HEK293 (cell line): ENCODE data around the gene DNAJB4.

Experiments
- CTCF ChIA-PET: fragments of 350-600 bp; formaldehyde crosslinking; extraction: SDS; loops from one replicate; lab custom pipeline; 2021; ENCODE audit warnings: antibody characterized with exemption; lab: Yijun Ruan, JAX
- POLR2A ChIA-PET: fragments of 300-600 bp; formaldehyde crosslinking; extraction: SDS; loops from one replicate; lab custom pipeline; 2020; ENCODE audit warnings: antibody characterized with exemption, inconsistent platforms; lab: Yijun Ruan, JAX
- H3K27ac ChIP-seq: fragments of 200-500 bp; sonication (Bioruptor generic); 2 replicates; pipeline ENCODE4 v1.5.1; 2014; ENCODE audit warnings: low read depth, low read length, control low read depth, inconsistent platforms; ENCODE audit errors: extremely low read depth
- H3K36me3 ChIP-seq, 2 experiments: fragments of 200-500 bp in 1 of 2; sonication (Bioruptor generic) in 1 of 2; 1 replicate in 1 of 2; 2 replicates in 1 of 2; pipeline ENCODE4 v1.5.1; 2014 to 2017; ENCODE audit warnings: inconsistent platforms in 2 of 2, low read length in 2 of 2; ENCODE audit not compliant: control insufficient read depth in 2 of 2, insufficient read depth in 1 of 2
- H3K4me1 ChIP-seq: fragments of 200-500 bp; sonication (Bioruptor generic); 2 replicates; pipeline ENCODE4 v1.5.1; 2014; ENCODE audit warnings: mild to moderate bottlenecking, low read length, inconsistent platforms; ENCODE audit not compliant: control insufficient read depth, insufficient read depth
- H3K4me3 ChIP-seq: 2 replicates; pipeline ENCODE4 v1.5.1; 2011; ENCODE audit warnings: low read depth, mild to moderate bottlenecking, control low read depth, low read length, moderate library complexity
- H3K9me3 ChIP-seq: fragments of 200-500 bp; sonication (Bioruptor generic); 2 replicates; pipeline ENCODE4 v1.5.1; 2014; ENCODE audit warnings: low read depth, low read length, inconsistent platforms; ENCODE audit not compliant: control insufficient read depth, insufficient read depth
- BCL11B ChIP-seq: fragments of 450-650 bp; formaldehyde crosslinking; IDR thresholded peaks from 2 replicates; pipeline ENCODE4 v1.5.1; 2016; ENCODE audit warnings: low read depth, missing biosample characterization, missing genetic modification characterization
- FEZF1 ChIP-seq: fragments of 450-650 bp; formaldehyde crosslinking; IDR thresholded peaks from 2 replicates; pipeline ENCODE4 v1.5.1; 2016; ENCODE audit warnings: missing biosample characterization, missing genetic modification characterization
- HIC1 ChIP-seq: fragments of 450-650 bp; formaldehyde crosslinking; IDR thresholded peaks from 2 replicates; pipeline ENCODE4 v1.5.1; 2016; ENCODE audit warnings: missing biosample characterization, missing genetic modification characterization
- HOXC10 ChIP-seq: sonication (generic); formaldehyde crosslinking; IDR thresholded peaks from 2 replicates; pipeline ENCODE4 v1.8.1; 2023; ENCODE audit warnings: mild to moderate bottlenecking, missing genetic modification reagents
- KLF1 ChIP-seq: fragments of 450-650 bp; formaldehyde crosslinking; IDR thresholded peaks from 2 replicates; pipeline ENCODE4 v1.5.1; 2016; ENCODE audit warnings: missing biosample characterization, missing genetic modification characterization
- MYNN ChIP-seq: fragments of 450-650 bp; formaldehyde crosslinking; IDR thresholded peaks from 2 replicates; pipeline ENCODE4 v1.5.1; 2016; ENCODE audit warnings: missing biosample characterization, missing genetic modification characterization, borderline replicate concordance
- PRDM6 ChIP-seq: fragments of 450-650 bp; formaldehyde crosslinking; IDR thresholded peaks from 2 replicates; pipeline ENCODE4 v1.5.1; 2017; ENCODE audit warnings: missing biosample characterization, missing genetic modification characterization
- SALL2 ChIP-seq: fragments of 450-650 bp; formaldehyde crosslinking; IDR thresholded peaks from 2 replicates; pipeline ENCODE4 v1.5.0; 2017; ENCODE audit warnings: missing biosample characterization, mild to moderate bottlenecking, missing genetic modification characterization, borderline replicate concordance
- TCF7L2 ChIP-seq: IDR thresholded peaks from 2 replicates; pipeline ENCODE4 v1.6.1; 2011; ENCODE audit warnings: low read depth, mild to moderate bottlenecking, inconsistent platforms, low read length, moderate library complexity, borderline replicate concordance
- TRIM28 ChIP-seq: IDR thresholded peaks from 2 replicates; pipeline ENCODE4 v1.6.1; 2011; ENCODE audit warnings: low read length, control low read depth, borderline replicate concordance
- WT1 ChIP-seq: fragments of 450-650 bp; formaldehyde crosslinking; IDR thresholded peaks from 2 replicates; pipeline ENCODE4 v1.5.1; 2016; ENCODE audit warnings: missing biosample characterization, missing genetic modification characterization
- ZBTB20 ChIP-seq: fragments of 450-650 bp; formaldehyde crosslinking; IDR thresholded peaks from 2 replicates; pipeline ENCODE4 v1.5.1; 2016; ENCODE audit warnings: missing biosample characterization, missing genetic modification characterization
- ZNF112 ChIP-seq: fragments of 450-650 bp; formaldehyde crosslinking; IDR thresholded peaks from 2 replicates; pipeline ENCODE4 v1.5.0; 2017; ENCODE audit warnings: missing biosample characterization, missing genetic modification characterization
- ZNF138 ChIP-seq: fragments of 450-650 bp; formaldehyde crosslinking; IDR thresholded peaks from 2 replicates; pipeline ENCODE4 v1.5.1; 2016; ENCODE audit warnings: missing biosample characterization, missing genetic modification characterization, borderline replicate concordance
- ZNF148 ChIP-seq: fragments of 450-650 bp; formaldehyde crosslinking; IDR thresholded peaks from 2 replicates; pipeline ENCODE4 v1.5.0; 2017; ENCODE audit warnings: missing biosample characterization, missing genetic modification characterization, borderline replicate concordance
- ZNF157 ChIP-seq: fragments of 450-650 bp; formaldehyde crosslinking; IDR thresholded peaks from 2 replicates; pipeline ENCODE4 v1.5.1; 2016; ENCODE audit warnings: missing biosample characterization, missing genetic modification characterization
- ZNF175 ChIP-seq: fragments of 450-650 bp; formaldehyde crosslinking; IDR thresholded peaks from 2 replicates; pipeline ENCODE4 v1.5.1; 2016; ENCODE audit warnings: missing biosample characterization, missing genetic modification characterization
- ZNF280D ChIP-seq: fragments of 450-650 bp; formaldehyde crosslinking; IDR thresholded peaks from 2 replicates; pipeline ENCODE4 v1.5.1; 2016; ENCODE audit warnings: missing biosample characterization, missing genetic modification characterization
- ZNF324 ChIP-seq: fragments of 450-650 bp; formaldehyde crosslinking; IDR thresholded peaks from 2 replicates; pipeline ENCODE4 v1.5.1; 2016; ENCODE audit warnings: missing biosample characterization, missing genetic modification characterization
- ZNF354C ChIP-seq: fragments of 450-650 bp; formaldehyde crosslinking; IDR thresholded peaks from 2 replicates; pipeline ENCODE4 v1.5.1; 2016; ENCODE audit warnings: missing biosample characterization, missing genetic modification characterization, low read depth, borderline replicate concordance
- ZNF433 ChIP-seq: fragments of 450-650 bp; formaldehyde crosslinking; IDR thresholded peaks from 2 replicates; pipeline ENCODE4 v1.5.1; 2016; ENCODE audit warnings: missing biosample characterization, missing genetic modification characterization, low read depth
- ZNF560 ChIP-seq: fragments of 450-650 bp; formaldehyde crosslinking; IDR thresholded peaks from 2 replicates; pipeline ENCODE4 v1.5.1; 2017; ENCODE audit warnings: missing biosample characterization, missing genetic modification characterization, borderline replicate concordance
- ZNF664 ChIP-seq: fragments of 450-650 bp; formaldehyde crosslinking; IDR thresholded peaks from 2 replicates; pipeline ENCODE4 v1.5.1; 2016; ENCODE audit warnings: missing biosample characterization, missing genetic modification characterization

The DNAJB4 gene

GRCh38 chr1:78054972-78055371 is 50.2 kb downstream of the DNAJB4 start:
- Histone ChIP-seq H3K4me1 (no peaks in the 10 kb centered on the region), H3K4me3 (no peak overlapping the region), H3K9me3 (no peaks in the 10 kb centered on the region), H3K27ac (no peak overlapping the region), H3K36me3 (no peaks in the 10 kb centered on the region)
- ChIA-PET POLR2A (interaction anchor here (0.5 kb wide), 1 partner anchor 36 kb away, joined by 3 read pairs; no protein-coding TSS in a partner anchor), CTCF (interaction anchor here (0.5 kb wide), 1 partner anchor 105 kb away, joined by 5 read pairs; no protein-coding TSS in a partner anchor)
- no peak for TF ChIP-seq TCF7L2
- TF ChIP-seq ZNF280D (tag by site-specific recombination), result no peak
- no peak for TF ChIP-seq MYNN (tag by site-specific recombination)
- no peak for TF ChIP-seq ZNF157 (tag by site-specific recombination)

GRCh38 chr1:78055565-78056132 is 50.9 kb downstream of the DNAJB4 start:
- no peak overlapping the region for H3K27ac ChIP-seq
- no peaks in the 10 kb centered on the region for H3K9me3 ChIP-seq
- TF ChIP-seq ZNF664 (tag by site-specific recombination) (no peak), ZBTB20 (no peak)
- H3K4me3 ChIP-seq, result no peak overlapping the region
- CTCF ChIA-PET, result no interaction called here
- no peaks in the 10 kb centered on the region for H3K36me3 ChIP-seq
- POLR2A ChIA-PET, result no interaction called here
- H3K4me1 ChIP-seq, result no peaks in the 10 kb centered on the region

- no peaks in the 10 kb centered on the region for H3K9me3 ChIP-seq
- CTCF ChIA-PET, result no interaction called here
- no peak for TF ChIP-seq WT1
- no peak for TF ChIP-seq ZNF175
- no peak for TF ChIP-seq ZNF433 (tag by site-specific recombination)
- no peak for TF ChIP-seq ZNF148 (tag by site-specific recombination)
- no peak for TF ChIP-seq ZNF138
- TF ChIP-seq TCF7L2, result no peak
- no peak for TF ChIP-seq ZNF560
- no peak for TF ChIP-seq TRIM28
- TF ChIP-seq HIC1, result no peak
- TF ChIP-seq HOXC10, result no peak
- no peak for TF ChIP-seq BCL11B (tag by site-specific recombination)
- TF ChIP-seq FEZF1 (tag by site-specific recombination), result no peak
- no peak for TF ChIP-seq ZNF112 (tag by site-specific recombination)
- TF ChIP-seq ZNF324, result no peak
- no peak for TF ChIP-seq PRDM6 (tag by site-specific recombination)
- no peak for TF ChIP-seq KLF1 (tag by site-specific recombination)
- TF ChIP-seq ZNF354C (tag by site-specific recombination), result no peak
- TF ChIP-seq SALL2 (tag by site-specific recombination), result no peak
- TF ChIP-seq, all 188 proteins: peak for 0
- Histone ChIP-seq H3K4me3 (no peak overlapping the region), H3K27ac (no peak overlapping the region), H3K4me1 (no peaks in the 10 kb centered on the region), H3K36me3 (no peaks in the 10 kb centered on the region)
- POLR2A ChIA-PET, result no interaction called here
These were observed 53.9 kb downstream of the DNAJB4 start for GRCh38 chr1:78058670-78059069.
